NCI-H1048 (cell line): ENCODE measurements around the gene BTN1A1.
"Not testable (repeated sequence)": the region's sequence is repeated elsewhere in the genome, so short reads cannot be mapped to it uniquely, and the experiment has no call there.

Experiments used
- DNase-seq: peaks from one replicate; lab custom pipeline; 2025; lab: John Stamatoyannopoulos, UW

BTN1A1 gene

DNA sequence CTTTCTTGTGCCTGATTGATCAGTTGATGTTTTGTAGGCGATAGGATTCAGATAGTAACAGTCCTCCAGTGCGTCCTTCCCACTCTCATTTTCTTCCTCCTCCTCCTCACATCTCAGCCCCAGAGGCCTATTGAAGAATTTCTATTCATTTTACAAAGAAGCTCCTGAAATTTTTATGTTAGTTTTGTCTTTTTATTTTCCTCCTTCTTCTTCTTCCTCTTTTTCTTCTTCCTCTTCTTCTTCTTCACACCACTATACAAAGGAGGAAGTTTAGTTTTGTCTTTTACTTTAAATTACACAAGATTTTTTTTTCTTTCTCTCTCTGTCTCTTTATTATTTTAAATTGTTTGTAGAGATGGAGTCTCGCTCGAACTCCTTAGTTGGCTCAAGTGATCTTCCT is 23.2 kb upstream of the BTN1A1 start:
- no peak for DNase-seq

DNA sequence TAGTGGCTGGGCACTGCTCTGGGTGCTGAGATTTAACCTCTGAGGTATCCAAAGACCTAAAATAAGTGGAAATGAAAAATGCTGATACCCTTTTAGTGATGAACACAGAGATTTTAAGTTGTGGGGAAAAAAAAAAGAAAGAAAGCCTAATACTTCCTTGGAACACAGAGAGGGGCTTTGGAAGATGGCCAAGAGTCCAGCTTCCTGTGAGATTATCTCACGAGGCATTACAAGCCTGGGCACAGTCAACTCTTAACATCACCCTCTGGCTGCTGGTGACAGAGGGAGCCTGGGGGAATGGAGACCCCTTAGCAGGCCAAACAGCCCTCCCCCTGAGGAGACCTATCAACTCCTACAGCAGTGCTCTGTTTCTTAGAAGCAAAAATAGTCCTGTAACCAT is 22.7 kb upstream of the BTN1A1 start:
- no peak for DNase-seq

DNA sequence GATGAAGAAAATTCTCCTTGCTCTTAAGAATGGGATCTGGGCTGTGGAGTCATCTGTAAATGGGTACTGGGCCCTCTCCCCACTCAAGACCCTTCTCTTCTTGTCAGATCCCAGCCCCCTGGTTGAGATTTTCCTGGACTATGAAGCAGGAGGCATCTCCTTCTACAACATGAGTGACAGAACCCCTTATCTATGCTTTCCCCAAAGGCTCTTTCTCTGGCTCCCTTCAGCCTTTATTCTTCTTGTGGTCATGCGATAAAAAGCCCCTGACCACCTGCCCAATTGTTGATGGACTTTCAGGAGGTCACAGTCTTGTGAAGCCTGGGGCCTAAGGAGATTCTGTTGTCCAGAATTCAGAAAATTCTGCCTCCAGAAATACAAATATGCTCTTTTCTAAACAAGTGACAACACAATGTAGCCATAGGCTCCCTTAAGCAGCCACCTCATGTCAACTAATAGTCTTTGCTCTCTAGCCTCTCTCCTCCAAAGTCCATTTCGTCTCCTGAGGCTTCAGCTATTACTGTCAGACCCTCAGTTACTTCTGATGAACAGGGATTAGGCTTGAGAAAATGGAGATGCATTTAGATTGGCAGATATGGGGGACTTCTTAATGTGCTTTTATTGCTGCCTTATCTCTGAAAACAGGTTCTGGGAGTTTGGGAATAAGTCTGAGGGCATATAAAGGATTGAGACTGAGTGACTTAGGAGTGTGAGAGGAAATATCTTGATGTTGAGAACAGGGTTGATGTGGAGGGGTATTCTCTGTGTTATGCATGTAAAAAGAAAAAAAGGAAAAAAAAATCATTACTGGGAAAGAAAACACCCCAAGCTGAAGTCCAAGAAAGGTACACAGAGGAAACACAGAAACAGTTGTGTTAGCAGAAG is 21.8 kb upstream of the BTN1A1 start:
- no peak for DNase-seq

DNA sequence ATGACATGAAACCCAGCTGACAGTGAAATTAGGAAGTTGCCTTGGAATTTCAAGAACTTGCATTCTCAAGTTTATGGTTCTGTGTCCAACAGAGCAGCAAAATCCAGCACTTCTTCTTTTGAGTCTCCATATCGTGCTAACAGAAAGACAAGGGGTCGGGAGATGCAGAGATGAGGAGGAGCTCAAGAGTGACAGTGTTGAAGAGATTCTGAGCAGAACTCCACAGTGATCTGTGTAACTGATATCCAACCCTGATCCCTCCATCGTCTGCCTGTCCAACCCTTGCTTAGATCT is 21.2 kb upstream of the BTN1A1 start:
- no peak for DNase-seq

DNA sequence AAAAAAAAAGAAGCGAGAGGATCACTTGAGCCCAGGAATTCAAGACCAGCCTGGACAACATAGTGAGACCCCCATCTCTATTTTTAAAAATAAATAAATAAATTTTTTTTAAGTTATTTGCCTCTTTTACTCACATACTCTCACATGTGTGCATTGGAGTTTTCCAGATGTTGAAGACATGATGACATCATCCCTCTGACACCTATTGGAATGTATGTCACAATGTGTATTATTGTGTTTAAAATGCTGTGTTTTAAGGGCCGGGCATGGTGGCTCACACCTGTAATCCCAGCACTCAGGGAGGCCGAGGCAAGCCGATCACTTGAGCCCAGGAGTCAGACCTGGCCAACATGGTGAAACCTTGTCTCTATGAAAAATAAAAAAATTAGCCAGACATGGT is 17.8 kb upstream of the BTN1A1 start:
- no peak for DNase-seq

DNA sequence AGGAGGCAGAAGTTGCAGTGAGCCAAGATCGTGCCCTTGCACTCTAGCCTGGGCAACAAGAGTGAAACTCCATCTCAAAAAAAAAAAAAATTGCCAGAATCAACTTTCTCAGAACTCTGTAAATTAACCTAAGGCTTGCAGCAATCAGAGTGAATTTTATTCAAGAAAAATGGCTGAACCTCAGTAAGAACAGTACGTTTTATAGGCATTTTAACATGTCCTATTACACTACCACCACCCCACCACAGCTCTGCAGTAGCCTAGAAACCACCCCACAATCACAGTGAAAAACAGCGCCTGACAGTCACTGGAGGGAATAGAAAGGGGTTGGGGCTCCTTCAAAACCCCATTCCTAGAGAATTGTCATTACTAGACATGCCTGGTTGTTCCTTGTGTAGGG is 16.4 kb upstream of the BTN1A1 start:
- no peak for DNase-seq

DNA sequence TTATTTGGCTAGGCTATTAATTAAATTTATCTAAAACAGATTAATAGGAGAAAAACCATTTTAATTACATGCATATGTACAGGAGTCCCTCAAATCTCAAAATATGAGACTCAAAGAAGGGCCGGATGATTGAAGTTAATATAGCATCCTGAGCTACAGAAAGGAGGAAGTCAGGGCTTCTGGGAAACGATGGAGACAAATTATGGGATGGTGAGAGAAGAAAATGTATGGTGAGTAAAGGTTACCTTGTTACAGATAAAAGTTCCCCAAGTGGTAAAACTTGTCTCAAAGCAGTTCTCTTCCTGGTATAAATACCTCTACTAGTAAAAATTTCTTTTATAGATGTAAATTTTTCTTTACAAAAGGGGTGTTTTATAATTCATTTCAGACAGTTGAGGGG is 15.9 kb upstream of the BTN1A1 start:
- no peak for DNase-seq

DNA sequence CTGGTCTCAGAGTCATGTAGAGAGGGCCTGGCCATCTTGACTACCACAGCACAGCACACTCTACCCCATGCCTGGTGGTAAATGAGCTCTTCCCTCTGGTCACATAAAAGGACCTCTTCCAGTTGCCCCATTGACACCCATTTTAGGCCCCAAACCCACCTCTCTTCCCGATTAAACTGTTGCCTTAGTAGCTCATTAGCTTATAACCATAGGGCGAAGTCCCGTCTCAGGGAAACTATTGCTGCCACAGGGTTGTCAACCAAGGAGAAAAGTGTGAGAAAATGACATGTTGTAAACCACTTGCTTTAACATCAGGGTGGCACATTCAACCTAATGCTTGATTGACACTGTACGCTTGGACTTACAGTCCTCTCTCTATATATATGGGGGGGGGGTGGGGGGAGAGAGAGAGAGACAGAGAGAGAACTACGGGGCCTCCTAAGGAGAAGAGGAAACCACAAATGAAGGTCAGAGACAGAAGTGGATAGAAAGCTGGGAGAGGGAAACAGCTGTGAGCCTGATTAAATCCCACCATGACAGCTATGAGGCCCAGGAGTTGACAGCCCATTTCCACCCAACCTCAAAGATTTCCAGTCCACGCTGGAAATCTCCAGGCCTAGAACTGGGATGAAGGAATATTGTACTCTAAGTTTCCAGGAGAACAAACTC is 14.9 kb upstream of the BTN1A1 start:
- DNase-seq = no peak

DNA sequence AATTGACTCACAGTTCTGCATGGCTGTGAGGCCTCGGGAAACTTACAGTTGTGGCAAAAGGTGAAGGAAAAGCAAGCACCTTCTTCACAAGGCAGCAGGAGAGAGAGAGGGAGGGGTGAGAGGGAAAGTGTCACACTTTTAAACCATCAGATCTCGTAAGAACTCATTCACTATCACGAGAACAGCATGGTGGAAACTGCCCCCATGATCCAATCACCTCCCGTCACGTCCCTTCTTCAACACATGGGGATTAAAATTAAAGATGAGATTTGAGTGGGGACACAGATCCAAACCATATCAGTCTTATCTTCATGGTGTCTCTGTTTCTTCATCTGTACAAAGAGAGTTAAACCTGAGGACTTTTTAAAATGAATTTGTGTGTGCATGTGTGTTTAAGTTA is 13.7 kb upstream of the BTN1A1 start:
- no peak for DNase-seq

DNA sequence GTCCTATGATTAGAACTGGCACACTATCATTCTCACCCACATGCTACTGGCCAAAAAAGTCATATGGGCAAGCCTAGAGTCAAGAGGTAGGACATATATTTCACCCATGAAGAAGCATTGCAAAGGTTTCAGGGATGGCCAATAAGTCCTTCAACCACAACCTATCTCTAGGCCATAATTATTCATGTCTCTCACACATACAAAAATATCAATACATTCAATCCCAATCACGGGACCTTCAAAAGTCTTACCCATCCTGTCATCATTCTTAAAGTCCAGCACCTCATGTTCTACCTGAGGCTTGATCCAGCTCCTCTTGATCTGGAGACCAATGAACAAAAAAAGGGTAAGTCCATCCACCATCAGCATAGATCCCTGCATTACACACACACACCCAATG is 12.6 kb upstream of the BTN1A1 start:
- no peak for DNase-seq

DNA sequence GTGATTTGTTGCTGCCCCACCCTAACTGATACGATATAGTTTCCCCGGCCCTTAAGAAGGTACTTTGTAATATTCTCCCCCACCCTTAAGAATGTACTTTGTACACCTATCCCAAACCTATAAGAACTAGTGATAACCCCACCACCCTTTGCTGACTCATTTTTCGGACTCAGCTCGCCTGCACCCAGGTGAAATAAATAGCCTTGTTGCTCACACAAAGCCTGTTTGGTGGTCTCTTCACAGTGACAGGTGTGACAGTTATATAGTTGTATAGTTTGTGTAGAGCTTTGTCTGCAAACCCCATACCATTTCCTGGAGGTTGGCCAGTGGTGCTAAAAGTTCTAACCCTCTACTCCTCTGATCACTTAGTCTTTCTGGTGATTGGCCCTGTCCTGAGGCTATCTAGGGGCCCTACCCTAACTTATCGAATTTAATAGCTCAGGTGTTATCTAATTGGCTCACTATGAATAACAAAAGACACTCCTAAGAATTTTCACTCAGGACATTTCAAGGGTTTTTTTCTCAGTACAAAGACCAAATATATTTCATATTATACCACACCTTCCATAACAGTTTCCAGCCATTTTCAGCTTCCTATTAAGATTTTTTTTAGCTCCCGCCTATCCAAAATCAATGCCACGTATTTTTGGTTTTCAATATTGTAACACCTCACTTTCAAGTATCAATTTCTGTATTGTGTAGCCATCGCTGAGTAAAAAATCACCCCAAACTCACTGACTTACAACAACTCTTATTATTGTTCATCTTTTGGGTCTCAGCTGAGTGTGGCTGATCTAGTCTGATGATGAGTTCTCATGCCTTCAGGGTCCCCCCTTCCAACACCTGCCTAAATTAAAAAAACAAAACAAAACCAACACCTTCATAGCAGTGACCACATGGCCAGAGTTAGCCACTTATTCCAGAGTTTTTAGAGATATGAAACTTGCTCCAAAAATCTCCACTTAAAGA is 9.8 kb upstream of the BTN1A1 start:
- no peak for DNase-seq

DNA sequence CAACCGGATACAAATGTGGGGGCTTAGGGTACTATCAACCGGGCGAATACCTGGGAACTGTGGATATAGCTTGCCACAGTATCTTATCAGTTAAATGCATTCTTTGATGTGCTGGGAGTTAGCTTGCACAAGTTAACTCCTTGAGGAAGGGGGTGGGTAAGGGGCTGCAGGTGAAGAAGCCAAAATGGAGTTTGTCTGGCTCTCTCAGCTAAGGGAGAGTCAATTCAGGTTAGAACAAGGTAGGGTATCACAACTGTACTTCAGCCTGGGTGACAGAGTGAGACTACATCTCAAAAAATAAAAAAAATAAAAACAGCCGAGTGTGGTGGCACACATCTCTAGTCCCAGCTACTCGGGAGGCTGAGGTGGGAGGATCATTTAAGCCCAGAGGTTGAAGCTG is 8.5 kb upstream of the BTN1A1 start:
- DNase-seq = no peak

DNA sequence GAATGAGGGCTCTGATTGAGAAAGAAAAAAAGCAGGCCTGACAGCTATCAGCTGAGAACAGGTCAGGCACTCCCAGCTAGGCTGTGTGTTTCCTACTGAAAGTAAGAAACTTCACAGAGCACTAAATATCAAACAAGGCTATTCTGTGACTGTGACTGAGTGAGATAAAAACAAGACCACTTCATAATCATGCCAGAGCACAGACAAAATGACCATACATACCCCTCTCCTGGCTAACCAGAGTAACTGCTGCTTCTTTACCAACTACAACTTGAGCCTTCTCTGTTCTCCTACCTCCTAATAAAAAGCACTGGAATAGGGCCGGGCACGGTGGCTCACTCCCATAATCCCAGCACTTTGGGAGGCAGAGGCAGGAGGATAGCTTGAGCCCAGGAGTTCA is 6.8 kb upstream of the BTN1A1 start:
- no peak for DNase-seq

DNA sequence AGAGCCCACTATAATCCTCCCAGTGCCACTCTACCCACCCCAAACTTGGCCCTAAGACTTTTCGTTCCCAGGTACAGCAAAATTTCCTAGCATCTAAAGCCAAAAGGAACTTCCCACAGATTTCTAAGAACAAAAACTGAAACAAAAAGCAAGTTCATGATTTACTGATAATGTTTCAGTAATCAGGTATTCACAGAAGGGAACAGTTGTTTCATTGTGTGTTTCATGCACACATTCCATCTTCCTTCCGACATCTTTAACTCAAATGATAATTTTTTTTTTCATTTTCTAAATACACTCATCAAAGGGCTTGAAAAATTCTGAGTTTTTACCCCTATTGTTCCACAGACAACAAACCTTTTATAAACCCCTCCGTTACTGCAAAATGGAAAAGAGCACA is 6.0 kb upstream of the BTN1A1 start:
- no peak for DNase-seq

DNA sequence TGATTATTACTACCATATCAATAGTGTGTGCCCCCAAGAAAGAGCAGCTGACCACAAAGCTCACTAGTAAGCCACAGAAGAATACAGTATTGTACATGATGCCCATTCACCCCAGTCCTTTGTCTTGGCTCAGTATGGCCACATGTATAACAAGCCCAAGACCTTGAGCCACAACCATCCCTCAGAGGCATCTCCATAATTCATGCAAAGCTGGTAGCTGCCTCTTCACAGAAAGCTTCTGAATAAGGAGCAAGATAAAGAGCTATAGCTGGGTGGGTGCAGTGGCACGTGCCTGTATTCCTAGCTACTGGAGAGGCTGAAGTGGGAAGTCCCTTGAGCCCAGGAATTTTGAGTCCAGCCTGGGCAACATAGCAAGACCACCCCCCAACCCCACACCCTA is 4.8 kb upstream of the BTN1A1 start:
- no peak for DNase-seq

DNA sequence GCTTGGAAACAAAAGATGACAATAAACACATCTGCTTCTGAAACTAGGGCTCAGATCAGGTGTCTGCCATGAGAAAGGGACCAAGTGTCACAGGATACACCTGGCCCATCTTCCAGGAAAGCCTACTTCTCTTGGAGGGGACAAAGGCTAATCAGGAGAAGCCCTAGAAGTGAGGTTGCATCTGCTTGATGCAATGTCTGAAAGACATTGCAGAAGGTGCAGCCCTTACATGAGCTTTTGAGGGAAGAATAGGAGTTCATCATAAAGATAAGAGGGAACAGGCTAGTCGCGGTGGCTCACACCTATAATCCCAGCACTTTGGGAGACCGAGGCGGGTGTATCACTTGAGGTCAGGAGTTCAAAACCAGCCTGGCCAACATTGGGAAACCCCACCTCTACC is 2.5 kb upstream of the BTN1A1 start:
- no peak for DNase-seq

DNA sequence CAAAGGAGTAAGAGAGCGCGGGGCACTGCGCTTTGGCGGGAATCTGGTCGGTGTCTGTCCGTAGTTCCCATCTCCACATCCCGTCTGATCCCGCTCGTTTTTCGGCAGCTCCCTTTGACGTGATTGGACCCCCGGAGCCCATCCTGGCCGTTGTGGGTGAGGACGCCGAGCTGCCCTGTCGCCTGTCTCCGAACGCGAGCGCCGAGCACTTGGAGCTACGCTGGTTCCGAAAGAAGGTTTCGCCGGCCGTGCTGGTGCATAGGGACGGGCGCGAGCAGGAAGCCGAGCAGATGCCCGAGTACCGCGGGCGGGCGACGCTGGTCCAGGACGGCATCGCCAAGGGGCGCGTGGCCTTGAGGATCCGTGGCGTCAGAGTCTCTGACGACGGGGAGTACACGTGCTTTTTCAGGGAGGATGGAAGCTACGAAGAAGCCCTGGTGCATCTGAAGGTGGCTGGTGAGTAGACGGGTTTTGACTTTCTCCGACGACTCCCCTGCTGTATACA is 1.4 kb downstream of the BTN1A1 start:
- no peak for DNase-seq

DNA sequence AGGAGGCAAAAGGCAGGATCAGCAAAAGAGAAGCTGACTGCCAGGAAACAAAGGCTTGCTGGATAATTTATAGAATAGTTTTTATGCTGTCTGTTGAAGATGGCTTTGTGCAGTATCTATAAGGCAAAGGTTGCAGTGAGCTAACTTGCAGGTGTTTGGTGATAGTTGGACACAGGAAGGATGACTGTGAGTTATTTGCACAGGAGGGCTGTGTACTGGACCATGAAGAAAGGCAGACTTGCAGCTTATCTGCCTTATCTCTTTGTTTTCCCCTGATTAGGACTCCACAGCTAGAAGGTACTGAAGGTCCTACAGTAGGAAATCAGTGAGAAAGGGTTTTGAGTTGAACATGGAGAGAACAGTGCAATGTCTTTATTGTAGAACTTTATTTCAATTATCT is 2.1 kb downstream of the BTN1A1 start:
- DNase-seq = no peak

DNA sequence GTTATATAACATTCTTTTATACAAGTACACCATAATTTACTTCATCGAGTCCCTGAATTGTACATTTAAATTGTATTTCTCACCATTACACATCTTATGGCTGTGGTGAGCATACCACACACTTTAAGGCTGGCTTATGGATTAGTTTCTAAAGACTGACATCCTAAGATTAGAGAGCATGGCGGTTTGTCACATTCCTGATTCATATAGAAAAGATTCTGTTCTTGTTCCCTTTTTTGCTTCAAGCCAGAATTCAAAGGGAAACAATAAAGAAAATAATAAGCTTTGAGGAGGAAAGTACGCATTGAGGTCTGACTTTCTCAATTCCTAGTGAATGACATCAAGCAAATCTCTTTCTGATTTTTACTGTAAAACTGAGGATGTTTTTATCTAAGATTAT is 2.5 kb downstream of the BTN1A1 start:
- no peak for DNase-seq

DNA sequence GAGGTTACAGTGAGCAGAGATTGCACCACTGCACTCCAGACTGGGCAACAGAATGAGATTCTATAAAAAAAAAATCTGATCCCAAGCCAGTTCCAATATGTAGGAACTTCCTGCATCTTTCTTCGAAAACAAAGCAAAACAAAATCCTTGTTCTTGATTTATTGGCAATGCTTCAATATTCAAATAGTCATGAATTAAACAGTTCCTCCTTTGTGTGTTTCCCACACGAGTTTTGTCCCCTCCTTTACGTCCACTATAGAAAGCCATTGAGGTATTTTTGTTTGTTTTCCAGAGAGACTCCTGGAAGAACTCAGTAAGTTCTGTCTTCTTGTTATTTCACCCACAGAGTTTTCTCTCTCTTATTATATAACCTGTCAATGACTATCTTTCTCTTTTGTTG is 7.6 kb downstream of the BTN1A1 start:
- DNase-seq = no peak

DNA sequence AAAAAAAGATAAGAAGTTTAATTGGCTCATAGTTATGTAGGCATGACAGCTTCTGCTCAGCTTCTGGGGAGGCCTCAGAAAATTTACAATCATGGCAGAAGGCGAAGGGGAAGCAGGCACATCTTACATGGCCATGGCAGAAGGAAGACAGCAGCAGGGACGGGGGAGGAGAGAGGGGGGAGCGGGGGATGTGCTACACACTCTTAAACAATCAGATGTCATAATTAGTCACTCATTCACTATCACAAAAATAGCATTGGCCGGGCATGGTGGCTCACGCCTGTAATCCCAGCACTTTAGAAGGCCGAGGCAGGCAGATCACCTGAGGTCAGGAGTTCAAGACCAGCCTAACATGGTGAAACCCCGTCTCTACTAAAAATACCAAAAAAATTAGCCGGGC is 10.9 kb downstream of the BTN1A1 start:
- DNase-seq = not testable (repeated sequence)

DNA sequence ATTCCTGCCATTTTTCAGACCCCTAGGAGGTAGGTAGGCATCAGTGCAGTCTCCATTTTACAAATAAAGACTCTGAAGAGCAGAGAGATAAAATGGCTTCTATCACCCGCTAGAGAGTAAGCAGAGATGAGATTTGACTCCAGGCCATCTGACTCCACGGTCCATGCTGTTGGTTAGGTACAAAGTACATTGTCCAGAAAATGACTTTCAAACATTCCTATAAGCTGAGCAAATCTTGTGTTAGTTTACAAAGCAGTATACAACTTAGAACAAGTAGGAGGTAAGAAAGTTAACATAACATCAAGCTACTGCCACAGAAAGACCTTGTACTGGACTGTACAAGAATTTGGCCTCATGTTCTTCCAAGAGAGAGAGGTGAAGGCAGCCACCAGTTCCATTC is 14.9 kb downstream of the BTN1A1 start:
- DNase-seq = no peak
